Epithelial cell of proximal tubule (primary cell): ENCODE results near the gene C11orf98. TPM values are rescaled to one million over a fixed set of nuclear protein-coding genes. Genes with fewer than 3 reads are reported as not detected.

Experiments
- DNase-seq: peaks from one replicate; pipeline ENCODE4 v3.0.0-alpha.2; 2011; ENCODE audit warnings: low read depth
- H3K4me3 ChIP-seq: 2 replicates; pipeline ENCODE4 v1.5.1; 2011; ENCODE audit warnings: low read depth, mild to moderate bottlenecking, low read length
- total RNA-seq: library from RNA; depleted of rRNA; stranded (reverse); fragments of >200 nt; gene quantifications from 2 replicates; pipeline ENCODE4 v1.2.3, GENCODE V29; 2015
- TF ChIP-seq, protein P1 (sequence below): conservative IDR thresholded peaks from 2 replicates; pipeline ENCODE4 v1.5.1; 2012; ENCODE audit warnings: low read depth, mild to moderate bottlenecking, low read length

C11orf98 gene
- total RNA-seq, 1 donor from 2014 or later = 125 TPM

DNA sequence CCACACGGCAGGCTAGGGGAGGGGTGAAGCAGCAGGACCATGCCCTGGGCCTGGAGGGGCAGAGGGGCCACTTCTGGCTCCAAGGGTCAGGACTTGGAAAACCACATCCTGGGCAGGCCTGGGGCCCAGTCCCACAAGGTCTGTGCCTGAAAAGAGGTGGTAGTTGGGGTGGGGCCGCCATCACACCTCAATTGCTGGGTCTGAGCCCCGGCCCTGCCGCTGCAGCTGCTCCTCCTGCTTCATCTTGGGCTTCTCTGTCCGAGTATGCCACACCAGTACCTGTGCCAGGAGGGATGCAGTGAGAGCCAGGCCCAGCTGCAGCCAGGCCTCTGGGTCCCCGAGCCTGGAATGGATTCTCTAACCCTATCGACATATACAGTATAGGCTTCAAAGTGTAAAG lies 49.5 kb downstream of the C11orf98 start:
- H3K4me3 ChIP-seq = no peak overlapping the region
- DNase-seq = no peak
- TF ChIP-seq, protein P1, sequence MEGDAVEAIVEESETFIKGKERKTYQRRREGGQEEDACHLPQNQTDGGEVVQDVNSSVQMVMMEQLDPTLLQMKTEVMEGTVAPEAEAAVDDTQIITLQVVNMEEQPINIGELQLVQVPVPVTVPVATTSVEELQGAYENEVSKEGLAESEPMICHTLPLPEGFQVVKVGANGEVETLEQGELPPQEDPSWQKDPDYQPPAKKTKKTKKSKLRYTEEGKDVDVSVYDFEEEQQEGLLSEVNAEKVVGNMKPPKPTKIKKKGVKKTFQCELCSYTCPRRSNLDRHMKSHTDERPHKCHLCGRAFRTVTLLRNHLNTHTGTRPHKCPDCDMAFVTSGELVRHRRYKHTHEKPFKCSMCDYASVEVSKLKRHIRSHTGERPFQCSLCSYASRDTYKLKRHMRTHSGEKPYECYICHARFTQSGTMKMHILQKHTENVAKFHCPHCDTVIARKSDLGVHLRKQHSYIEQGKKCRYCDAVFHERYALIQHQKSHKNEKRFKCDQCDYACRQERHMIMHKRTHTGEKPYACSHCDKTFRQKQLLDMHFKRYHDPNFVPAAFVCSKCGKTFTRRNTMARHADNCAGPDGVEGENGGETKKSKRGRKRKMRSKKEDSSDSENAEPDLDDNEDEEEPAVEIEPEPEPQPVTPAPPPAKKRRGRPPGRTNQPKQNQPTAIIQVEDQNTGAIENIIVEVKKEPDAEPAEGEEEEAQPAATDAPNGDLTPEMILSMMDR = no peak

DNA sequence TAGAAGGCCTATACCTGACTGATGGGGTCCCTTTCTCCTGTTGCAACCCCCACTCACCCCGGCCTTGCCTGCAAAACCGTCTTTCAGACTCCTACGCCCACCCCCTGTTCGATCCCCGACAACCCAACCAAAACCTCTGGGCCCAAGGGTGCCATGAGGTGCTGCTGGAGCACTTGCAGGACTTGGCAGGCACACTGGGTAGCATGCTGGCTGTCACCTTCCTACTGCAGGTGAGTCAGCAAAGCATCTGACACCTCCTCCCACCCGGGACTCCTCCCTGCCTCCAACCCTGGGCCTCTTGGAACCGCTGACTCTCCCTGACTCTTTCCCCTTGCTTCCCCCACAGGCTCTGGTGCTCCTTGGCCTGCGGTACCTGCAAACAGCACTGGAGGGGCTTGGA lies 50.7 kb downstream of the C11orf98 start:
- DNase-seq = no peak

DNA sequence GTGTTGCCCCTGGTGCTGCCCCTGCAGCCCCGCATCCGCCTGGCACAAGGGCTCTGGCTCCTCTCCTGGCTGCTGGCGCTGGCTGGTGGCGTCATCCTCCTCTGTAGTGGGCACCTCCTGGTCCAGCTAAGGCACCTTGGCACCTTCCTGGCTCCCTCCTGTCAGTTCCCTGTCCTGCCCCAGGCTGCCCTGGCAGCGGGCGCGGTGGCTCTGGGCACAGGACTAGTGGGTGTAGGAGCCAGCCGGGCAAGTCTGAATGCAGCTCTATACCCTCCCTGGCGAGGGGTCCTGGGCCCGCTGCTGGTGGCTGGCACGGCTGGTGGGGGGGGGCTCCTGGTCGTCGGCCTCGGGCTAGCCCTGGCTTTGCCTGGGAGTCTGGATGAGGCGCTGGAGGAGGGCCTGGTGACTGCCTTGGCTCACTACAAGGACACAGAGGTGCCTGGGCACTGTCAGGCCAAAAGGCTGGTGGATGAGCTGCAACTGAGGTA lies 51.7 kb downstream of the C11orf98 start:
- peak overlapping the region; percentile 72 for H3K4me3 ChIP-seq
- no peak for DNase-seq
- TF ChIP-seq, protein P1 = no peak

More for the DNA sequence above, 50.7 kb downstream of the C11orf98 start:
- H3K4me3 ChIP-seq = no peak overlapping the region
- TF ChIP-seq, protein P1 = no peak

Other genes with a start within 250 kb of the C11orf98 start
- not detected in 2 replicates for gene SCGB1A1, start 246.2 kb downstream of the C11orf98 start, total RNA-seq
- gene AHNAK, start 118.4 kb downstream of the C11orf98 start, total RNA-seq = 198 and 296 TPM in 2 replicates
- 2,115 and 2,170 TPM in 2 replicates for gene EEF1G, start 91.3 kb downstream of the C11orf98 start, total RNA-seq
- gene TUT1, start 73.7 kb downstream of the C11orf98 start, total RNA-seq = 9.4 and 10.1 TPM in 2 replicates
- 109 and 153 TPM in 2 replicates for gene MTA2, start 63.3 kb downstream of the C11orf98 start, total RNA-seq
- 29.7 and 31.8 TPM in 2 replicates for gene EML3, start 52.4 kb downstream of the C11orf98 start, total RNA-seq
- 1.2 and 1.4 TPM in 2 replicates for gene ROM1, start 52.0 kb downstream of the C11orf98 start, total RNA-seq
- gene B3GAT3, start 43.2 kb downstream of the C11orf98 start, total RNA-seq = 43.6 and 67.7 TPM in 2 replicates
- 191 and 281 TPM in 2 replicates for gene GANAB, start 18.6 kb downstream of the C11orf98 start, total RNA-seq
- 19.4 and 26.5 TPM in 2 replicates for gene INTS5, start 11.9 kb downstream of the C11orf98 start, total RNA-seq
- 21.0 and 26.3 TPM in 2 replicates for gene CSKMT, start 102 bp upstream of the C11orf98 start, total RNA-seq
- gene UQCC3, start 6.5 kb upstream of the C11orf98 start, total RNA-seq = 18.6 and 27.9 TPM in 2 replicates
- 2.2 and 3.0 TPM in 2 replicates for gene LBHD1, start 7.1 kb upstream of the C11orf98 start, total RNA-seq
- 162 and 235 TPM in 2 replicates for gene UBXN1, start 13.9 kb upstream of the C11orf98 start, total RNA-seq
- not detected in 2 replicates for gene LRRN4CL, start 24.3 kb upstream of the C11orf98 start, total RNA-seq
- 42.1 and 96.6 TPM in 2 replicates for gene BSCL2, start 42.2 kb upstream of the C11orf98 start, total RNA-seq
- gene GNG3, start 42.5 kb upstream of the C11orf98 start, total RNA-seq = not detected in 2 replicates
- 8.0 and 8.5 TPM in 2 replicates for gene HNRNPUL2, start 62.2 kb upstream of the C11orf98 start, total RNA-seq
- 35.7 and 39.1 TPM in 2 replicates for gene TTC9C, start 63.3 kb upstream of the C11orf98 start, total RNA-seq
- gene ZBTB3, start 89.0 kb upstream of the C11orf98 start, total RNA-seq = 10.6 and 16.8 TPM in 2 replicates
- gene POLR2G, start 96.4 kb upstream of the C11orf98 start, total RNA-seq = 88.2 and 137 TPM in 2 replicates
- gene TAF6L, start 106.2 kb upstream of the C11orf98 start, total RNA-seq = 12.4 and 26.8 TPM in 2 replicates
- gene TMEM179B, start 122.2 kb upstream of the C11orf98 start, total RNA-seq = 52.8 and 97.7 TPM in 2 replicates
- 51.1 and 58.9 TPM in 2 replicates for gene TMEM223, start 126.8 kb upstream of the C11orf98 start, total RNA-seq
- gene NXF1, start 140.2 kb upstream of the C11orf98 start, total RNA-seq = 49.4 and 56.3 TPM in 2 replicates
- gene STX5, start 166.8 kb upstream of the C11orf98 start, total RNA-seq = 21.2 and 28.6 TPM in 2 replicates
- gene TEX54, start 167.6 kb upstream of the C11orf98 start, total RNA-seq = not detected in 2 replicates
- 55.3 and 87.4 TPM in 2 replicates for gene WDR74, start 174.4 kb upstream of the C11orf98 start, total RNA-seq
- 97.4 and 219 TPM in 2 replicates for gene SLC3A2, start 215.7 kb upstream of the C11orf98 start, total RNA-seq